Peyer's patch (tissue), 4 donors: ENCODE results near the gene SLC29A1.

Source experiments
- CTCF ChIP-seq, 6 experiments: fragments of 450-650 bp in 4 of 6; fragments of 200-600 bp in 2 of 6; sonication (generic) in 1 of 6; IDR thresholded peaks; one replicate each; pipeline ENCODE4 v1.5.1; 2017 to 2019; ENCODE audit warnings: antibody characterized with exemption in 6 of 6, mild to moderate bottlenecking in 3 of 6, moderate library complexity in 1 of 6
- POLR2A ChIP-seq, 2 donors: fragments of 450-650 bp; IDR thresholded peaks; one replicate each; pipeline ENCODE4 v1.5.1; 2017; ENCODE audit warnings: antibody characterized with exemption in 2 of 2, mild to moderate bottlenecking in 2 of 2, moderate library complexity in 2 of 2

GRCh38 chr6:44258921-44259320, 35.5 kb downstream of the SLC29A1 start:
- TF ChIP-seq POLR2A (IDR thresholded peaks at IDR 0.05), result no peak
- no peak for TF ChIP-seq CTCF (IDR thresholded peaks at IDR 0.05)
